Raji (cell line): Measurements from ENCODE around the gene CACNG6.

Experiments used
- POLR2A ChIP-seq: IDR thresholded peaks from 2 replicates; pipeline ENCODE4 v1.6.1; 2011; ENCODE audit warnings: low read depth, low read length, control low read depth; ENCODE audit not compliant: insufficient read depth

Gene CACNG6

GRCh38 chr19:54014920-54015560 is 23.6 kb downstream of the CACNG6 start:
- no peak for TF ChIP-seq POLR2A

- TF ChIP-seq POLR2A: no peak
Measured at GRCh38 chr19:54017261-54017660, 25.8 kb downstream of the CACNG6 start.

GRCh38 chr19:54021363-54021762 is 29.9 kb downstream of the CACNG6 start:
- no peak for TF ChIP-seq POLR2A

DNA sequence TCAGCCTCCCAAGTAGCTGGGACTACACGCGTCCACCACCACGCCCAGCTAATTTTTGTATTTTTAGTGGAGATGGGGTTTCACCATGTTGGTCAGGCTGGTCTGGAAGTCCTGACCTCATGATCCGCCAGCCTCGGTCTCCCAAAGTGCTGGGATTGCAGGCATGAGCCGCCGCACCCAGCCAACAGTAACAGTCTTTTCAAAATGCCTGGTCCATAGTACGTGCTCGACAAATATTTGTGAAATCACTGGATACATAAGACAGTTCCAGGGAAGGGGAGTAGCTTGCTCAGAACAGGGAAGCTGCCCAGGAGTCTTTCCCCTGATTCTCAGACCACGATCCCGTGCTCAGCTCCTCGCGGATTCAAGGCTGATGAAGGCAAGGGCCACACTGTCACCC is 30.5 kb downstream of the CACNG6 start:
- TF ChIP-seq POLR2A: no peak

DNA sequence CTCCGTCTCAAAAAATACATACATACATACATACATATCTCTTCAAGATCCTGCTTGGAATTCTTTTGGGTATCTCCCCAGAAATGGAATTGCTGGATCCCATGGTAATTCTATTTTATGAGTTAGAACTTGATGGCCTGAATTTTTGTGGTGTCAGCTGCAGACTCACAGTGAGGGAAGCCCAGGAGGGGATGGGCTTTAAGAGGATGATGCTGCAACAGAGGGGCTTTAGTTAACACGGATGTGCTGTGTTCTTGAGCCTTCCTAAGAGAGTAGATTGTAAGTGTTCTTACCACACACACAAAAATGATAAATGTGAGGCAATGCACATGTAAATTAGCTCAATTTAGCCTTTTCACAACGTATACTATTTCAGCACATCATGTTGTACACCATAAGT is 31.8 kb downstream of the CACNG6 start:
- no peak for TF ChIP-seq POLR2A

DNA sequence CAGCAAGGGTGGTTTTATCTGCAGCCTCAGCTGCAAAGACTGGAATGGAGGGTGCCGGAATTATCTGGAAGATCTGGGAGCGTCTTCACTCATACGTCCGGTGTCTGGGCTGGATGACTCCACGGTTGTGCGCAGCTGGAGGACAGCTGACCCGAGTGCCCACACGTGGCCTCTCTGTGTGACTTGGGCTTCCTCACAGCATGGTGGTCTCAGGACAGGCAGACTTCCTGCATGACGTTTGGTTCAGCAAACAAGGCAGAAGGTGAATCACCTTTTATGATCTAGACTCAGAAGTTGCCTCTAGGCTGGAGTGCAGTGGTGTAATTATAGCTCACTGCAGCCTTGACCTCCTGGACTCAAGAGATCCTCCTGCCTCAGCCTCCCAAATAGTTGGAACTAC is 33.2 kb downstream of the CACNG6 start:
- no peak for TF ChIP-seq POLR2A

GRCh38 chr19:54026656-54027055 is 35.2 kb downstream of the CACNG6 start:
- no peak for TF ChIP-seq POLR2A

DNA sequence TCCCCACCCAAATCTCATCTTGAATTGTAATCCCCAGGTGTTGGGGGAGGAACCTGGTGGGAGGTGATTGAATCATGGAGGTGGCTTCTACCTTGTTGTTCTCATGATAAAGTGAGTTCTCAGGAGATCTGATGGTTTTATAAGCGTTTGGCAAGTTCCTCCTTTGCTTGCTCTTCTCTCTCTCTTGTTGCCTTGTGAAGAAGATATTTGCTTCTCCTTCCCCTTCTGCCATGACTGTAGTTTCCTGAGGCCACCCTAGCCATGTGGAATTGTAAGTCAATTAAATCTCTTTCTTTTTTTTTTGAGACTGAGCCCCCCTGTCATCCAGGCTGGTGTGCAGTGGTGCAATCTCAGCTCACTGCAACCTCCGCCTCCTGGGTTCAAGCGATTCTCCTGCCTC is 37.9 kb downstream of the CACNG6 start:
- no peak for TF ChIP-seq POLR2A

DNA sequence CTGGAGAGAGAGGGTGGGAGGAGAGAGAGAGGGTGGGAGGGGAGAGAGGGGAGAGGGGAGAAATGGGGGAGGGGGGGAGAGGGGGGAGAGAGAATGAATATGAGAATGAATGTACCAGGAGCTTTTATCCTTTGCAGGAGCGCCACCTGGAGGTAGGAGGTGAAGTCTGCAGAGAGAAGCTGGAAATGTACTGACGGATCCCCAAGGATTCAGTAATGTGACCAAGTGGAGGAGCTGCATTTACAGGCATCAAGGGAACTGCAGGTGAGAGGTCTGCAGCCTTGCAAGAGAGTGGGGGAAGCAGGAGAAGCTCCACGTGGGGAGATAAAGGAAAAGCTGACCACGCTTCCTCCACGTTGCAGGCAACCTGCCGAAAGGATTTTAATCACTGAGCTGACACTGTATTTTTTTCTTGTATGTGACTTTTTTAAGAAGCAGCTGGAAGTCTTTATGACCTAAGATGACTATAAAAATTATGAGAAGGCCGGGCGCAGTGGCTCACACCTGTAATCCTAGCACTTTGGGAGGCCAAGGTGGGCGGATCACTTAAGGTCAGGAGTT is 38.6 kb downstream of the CACNG6 start:
- TF ChIP-seq POLR2A: no peak

DNA sequence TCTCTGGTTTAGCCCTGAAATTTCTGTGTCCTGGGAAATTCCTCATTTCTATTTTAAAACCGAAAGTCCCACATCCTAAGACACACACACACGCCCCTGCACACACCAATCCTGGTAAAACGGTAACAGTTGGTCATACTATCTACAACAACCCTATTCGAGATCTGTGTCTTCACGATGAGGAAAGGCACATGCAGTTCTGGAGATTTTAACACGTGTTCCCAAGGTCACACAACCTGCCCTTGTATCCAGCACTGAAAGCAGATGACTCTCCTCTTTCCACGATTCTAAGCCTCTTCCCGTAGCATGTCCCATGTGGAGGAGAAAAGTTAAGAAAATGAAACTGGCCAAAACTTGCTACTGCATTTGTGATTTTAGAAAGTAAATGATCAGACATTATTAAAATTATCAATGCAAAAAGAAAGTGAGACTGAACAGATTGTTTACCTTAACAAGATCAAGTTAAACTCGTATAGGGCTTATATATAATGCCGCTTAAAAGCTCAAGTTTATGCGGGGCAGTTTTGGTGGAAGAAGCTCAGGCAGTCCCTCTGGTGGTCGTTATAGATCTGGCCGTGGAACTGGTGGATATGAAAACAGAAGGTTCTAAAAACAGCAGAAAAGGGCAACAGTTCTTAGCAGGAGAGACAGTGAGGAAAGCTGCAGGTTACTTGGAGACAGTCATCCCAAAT is 39.6 kb downstream of the CACNG6 start:
- no peak for TF ChIP-seq POLR2A

- no peak for TF ChIP-seq POLR2A
Measured at GRCh38 chr19:54035215-54036178, 44.1 kb downstream of the CACNG6 start.

DNA sequence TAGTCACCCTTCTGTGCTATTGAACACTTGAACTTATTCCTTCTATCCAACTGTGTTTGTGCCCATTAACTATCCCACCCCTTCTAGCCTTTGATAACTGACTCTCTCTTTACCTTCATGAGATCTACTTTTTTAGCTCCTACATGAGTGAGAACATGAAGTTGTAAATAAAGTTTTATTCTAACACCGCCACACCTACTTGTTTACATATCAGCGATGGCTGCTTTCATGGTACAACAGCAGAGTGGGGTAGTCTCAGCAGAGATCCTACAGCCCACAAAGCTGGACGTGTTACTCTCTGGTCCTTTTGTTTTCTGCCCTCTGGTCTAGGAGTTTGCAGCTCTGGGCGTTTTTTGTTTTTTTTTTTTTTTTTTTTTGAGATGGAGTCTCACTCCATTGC is 48.6 kb downstream of the CACNG6 start:
- no peak for TF ChIP-seq POLR2A

DNA sequence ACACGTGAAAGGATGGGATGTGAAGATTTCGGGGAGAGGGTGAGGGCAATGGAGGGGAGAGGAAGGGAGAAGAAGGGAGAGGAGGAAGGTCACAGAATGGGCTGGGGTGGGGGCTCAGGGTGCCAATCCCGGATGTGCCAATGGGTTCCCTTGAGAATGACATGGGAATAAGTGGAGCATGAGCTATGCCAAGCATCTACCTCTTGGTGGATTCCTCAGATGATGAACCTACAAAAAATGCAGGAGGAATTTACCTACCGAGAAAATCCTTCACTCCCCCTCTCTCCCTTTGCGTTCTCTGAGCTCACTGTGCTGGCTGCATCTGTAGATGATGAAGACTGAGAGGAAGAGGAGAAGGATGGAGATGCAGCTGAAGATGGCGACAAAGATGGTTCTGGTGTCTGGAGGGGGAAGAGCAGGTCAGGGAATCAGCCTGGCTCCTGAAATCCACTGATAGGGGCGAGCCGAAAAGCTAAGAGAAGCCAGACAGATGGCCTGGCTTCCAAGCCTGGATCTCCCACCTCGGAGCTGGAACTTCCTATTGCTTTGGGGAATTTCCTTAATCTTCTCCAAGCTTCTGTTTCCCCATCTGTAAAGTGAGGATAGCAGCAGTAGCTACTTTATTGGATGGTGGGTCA is 50.7 kb downstream of the CACNG6 start:
- TF ChIP-seq POLR2A: no peak

DNA sequence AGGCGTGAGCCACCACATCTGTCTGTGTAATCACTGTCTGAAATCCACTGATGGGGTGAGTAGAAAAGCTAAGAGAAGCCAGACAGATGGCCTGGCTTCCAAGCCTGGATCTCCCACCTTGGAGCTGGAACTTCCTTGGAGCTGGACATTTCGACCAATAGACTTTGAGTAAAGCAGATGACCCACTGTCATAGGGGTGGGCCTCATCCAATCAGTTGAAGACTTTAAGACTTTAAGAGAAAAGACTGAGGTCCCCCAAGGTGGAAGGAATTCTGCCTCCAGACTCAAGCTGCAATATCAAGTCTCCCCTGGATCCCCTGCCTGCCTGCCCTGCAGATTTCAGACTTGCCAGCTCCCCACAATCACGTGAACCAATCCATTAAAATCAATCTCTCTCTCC is 51.6 kb downstream of the CACNG6 start:
- no peak for TF ChIP-seq POLR2A

DNA sequence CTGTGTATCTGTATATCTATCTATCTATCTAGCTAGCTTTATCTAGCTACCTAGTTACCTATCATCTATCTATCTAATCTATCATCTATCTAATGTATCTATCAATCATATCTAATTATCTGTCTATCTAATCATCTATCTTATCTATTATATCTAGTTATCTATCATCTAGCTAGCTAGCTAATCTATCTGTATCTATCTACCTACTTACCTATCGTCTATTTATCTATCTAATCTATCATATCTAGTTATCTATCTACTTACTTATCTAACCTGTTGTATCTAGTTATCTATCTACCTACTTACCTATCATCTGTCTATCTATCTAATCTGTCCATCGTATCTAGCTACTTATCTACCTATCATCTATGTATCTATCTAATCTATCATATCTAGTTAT is 54.3 kb downstream of the CACNG6 start:
- TF ChIP-seq POLR2A: no peak
